H9 (cell line): ENCODE data around the gene MCRIP2. TPM values are rescaled to one million over a fixed set of nuclear protein-coding genes. Genes with fewer than 3 reads are reported as not detected.

Experiments used
- DNase-seq: peaks from one replicate; pipeline ENCODE4 v3.0.0-alpha.2; 2017
- H2AFZ ChIP-seq: one replicate; pipeline ENCODE4 v1.6.1; 2013; ENCODE audit warnings: mild to moderate bottlenecking, low read length, control low read depth, moderate library complexity
- H2AK5ac ChIP-seq: 2 replicates; pipeline ENCODE4 v1.6.1; 2013; ENCODE audit warnings: low read length, control low read depth, mixed read lengths; ENCODE audit not compliant: insufficient read length
- H2BK120ac ChIP-seq: one replicate; pipeline ENCODE4 v1.6.1; 2013; ENCODE audit warnings: low read depth, mild to moderate bottlenecking, low read length, control low read depth, inconsistent platforms; ENCODE audit not compliant: poor library complexity, severe bottlenecking
- H2BK12ac ChIP-seq: 2 replicates; pipeline ENCODE4 v1.6.1; 2013; ENCODE audit warnings: low read length, control low read depth, mixed read lengths, low read depth; ENCODE audit not compliant: insufficient read length
- H2BK15ac ChIP-seq: 2 replicates; pipeline ENCODE4 v1.6.1; 2013; ENCODE audit warnings: low read depth, low read length, control low read depth
- H2BK20ac ChIP-seq: one replicate; pipeline ENCODE4 v1.6.1; 2013; ENCODE audit warnings: low read depth, mild to moderate bottlenecking, low read length, control low read depth, inconsistent platforms; ENCODE audit not compliant: poor library complexity, severe bottlenecking
- H2BK5ac ChIP-seq: 2 replicates; pipeline ENCODE4 v1.6.1; 2013; ENCODE audit warnings: low read length, control low read depth, mixed read lengths; ENCODE audit not compliant: insufficient read length
- H3K14ac ChIP-seq: 2 replicates; pipeline ENCODE4 v1.6.1; 2013; ENCODE audit warnings: low read length, control low read depth; ENCODE audit not compliant: insufficient read depth
- H3K18ac ChIP-seq: 2 replicates; pipeline ENCODE4 v1.6.1; 2013; ENCODE audit warnings: low read depth, mild to moderate bottlenecking, mixed read lengths, low read length, control low read depth; ENCODE audit not compliant: insufficient read length
- H3K23ac ChIP-seq: 2 replicates; pipeline ENCODE4 v1.6.1; 2013; ENCODE audit warnings: low read length, control low read depth, mixed read lengths, low read depth; ENCODE audit not compliant: insufficient read length
- H3K23me2 ChIP-seq: 2 replicates; pipeline ENCODE4 v1.6.1; 2013; ENCODE audit warnings: low read depth, mild to moderate bottlenecking, mixed read lengths, low read length, control low read depth; ENCODE audit not compliant: insufficient read length, poor library complexity, severe bottlenecking
- H3K27ac ChIP-seq: 2 replicates; pipeline ENCODE4 v1.5.1; 2013; ENCODE audit warnings: low read length, control low read depth, mixed read lengths, low read depth; ENCODE audit not compliant: insufficient read length
- H3K27me3 ChIP-seq: 2 replicates; pipeline ENCODE4 v1.6.1; 2013; ENCODE audit warnings: low read length, control low read depth, inconsistent platforms; ENCODE audit not compliant: insufficient read depth
- H3K4ac ChIP-seq: 2 replicates; pipeline ENCODE4 v1.6.1; 2013; ENCODE audit warnings: low read depth, mild to moderate bottlenecking, control low read depth, inconsistent platforms, low read length, moderate library complexity
- H3K4me1 ChIP-seq: 2 replicates; pipeline ENCODE4 v1.6.1; 2013; ENCODE audit warnings: low read length, control low read depth, inconsistent platforms; ENCODE audit not compliant: insufficient read depth
- H3K4me2 ChIP-seq: 2 replicates; pipeline ENCODE4 v1.6.1; 2013; ENCODE audit warnings: low read length, control low read depth, mixed read lengths; ENCODE audit not compliant: insufficient read length, insufficient read depth
- H3K56ac ChIP-seq: 2 replicates; pipeline ENCODE4 v1.6.1; 2013; ENCODE audit warnings: low read depth, mild to moderate bottlenecking, mixed read lengths, low read length, control low read depth; ENCODE audit not compliant: insufficient read length
- H3K79me1 ChIP-seq: 2 replicates; pipeline ENCODE4 v1.6.1; 2013; ENCODE audit warnings: low read depth, mild to moderate bottlenecking, moderate library complexity, low read length, control low read depth, inconsistent platforms; ENCODE audit not compliant: insufficient read depth, poor library complexity, severe bottlenecking
- H3K79me2 ChIP-seq: 2 replicates; pipeline ENCODE4 v1.6.1; 2013; ENCODE audit warnings: low read length, control low read depth, inconsistent platforms; ENCODE audit not compliant: insufficient read depth
- H3K9ac ChIP-seq: 2 replicates; pipeline ENCODE4 v1.6.1; 2013; ENCODE audit warnings: low read length, control low read depth, mixed read lengths; ENCODE audit not compliant: insufficient read length; ENCODE audit errors: extremely low read depth
- H3K9me3 ChIP-seq: one replicate; pipeline ENCODE4 v1.6.1; 2013; ENCODE audit warnings: low read depth, low read length, inconsistent platforms; ENCODE audit not compliant: control insufficient read depth
- H3T11ph ChIP-seq: one replicate; pipeline ENCODE4 v1.6.1; 2013; ENCODE audit warnings: mild to moderate bottlenecking, low read length, control low read depth, inconsistent platforms
- H4K20me1 ChIP-seq: one replicate; pipeline ENCODE4 v1.6.1; 2013; ENCODE audit not compliant: control insufficient read depth, insufficient read length, insufficient read depth
- H4K5ac ChIP-seq: 2 replicates; pipeline ENCODE4 v1.6.1; 2013; ENCODE audit warnings: low read depth, mild to moderate bottlenecking, mixed read lengths, low read length, control low read depth; ENCODE audit not compliant: insufficient read length
- H4K8ac ChIP-seq: replicated peaks from 2 replicates; pipeline ENCODE4 v1.6.1; 2013; ENCODE audit warnings: low read length, control low read depth, mixed read lengths, low read depth; ENCODE audit not compliant: insufficient read length
- H4K91ac ChIP-seq: 2 replicates; pipeline ENCODE4 v1.6.1; 2013; ENCODE audit warnings: low read depth, mild to moderate bottlenecking, moderate library complexity, mixed read lengths, low read length, control low read depth; ENCODE audit not compliant: insufficient read length
- H3K27ac Mint-ChIP-seq, 3 experiments: 2 replicates in 2 of 3; 3 replicates in 1 of 3; pipeline ENCODE4 v1.8.0; 2020 to 2021; ENCODE audit warnings: mixed read lengths in 3 of 3, mild to moderate bottlenecking in 1 of 3, moderate library complexity in 1 of 3
- H3K27me3 Mint-ChIP-seq: 2 replicates; pipeline ENCODE4 v1.8.0; 2021; ENCODE audit warnings: low read depth, mild to moderate bottlenecking, moderate library complexity, mixed read lengths
- H3K36me3 Mint-ChIP-seq, 3 experiments: 2 replicates in 2 of 3; 3 replicates in 1 of 3; pipeline ENCODE4 v1.8.0; 2020 to 2021; ENCODE audit warnings: low read depth in 3 of 3, mixed read lengths in 3 of 3; ENCODE audit not compliant: insufficient read depth in 1 of 3
- H3K4me1 Mint-ChIP-seq, 2 experiments: 2 replicates each; pipeline ENCODE4 v1.8.0; 2020; ENCODE audit warnings: mixed read lengths in 2 of 2
- H3K4me3 Mint-ChIP-seq, 2 experiments: 2 replicates in 1 of 2; 3 replicates in 1 of 2; pipeline ENCODE4 v1.8.0; 2020 to 2021; ENCODE audit warnings: mild to moderate bottlenecking in 2 of 2, mixed read lengths in 2 of 2, moderate library complexity in 1 of 2
- H3K9me3 Mint-ChIP-seq, 2 experiments: 2 replicates in 1 of 2; 3 replicates in 1 of 2; pipeline ENCODE4 v1.8.0; 2020; ENCODE audit warnings: mild to moderate bottlenecking in 2 of 2, mixed read lengths in 2 of 2, moderate library complexity in 1 of 2
- CTCF ChIP-seq: fragments of 200-600 bp; sonication (generic); conservative IDR thresholded peaks from 3 replicates; pipeline ENCODE4 v1.8.0; 2021; ENCODE audit warnings: antibody characterized with exemption, mild to moderate bottlenecking
- WGBS: extraction: QIAGEN DNeasy Blood & Tissue Kit; methylation state at CpG from one replicate; pipeline ENCODE4 v1.1.7; 2013; ENCODE audit warnings: missing lambda C conversion rate, low lambda C conversion rate, mixed read lengths; ENCODE audit not compliant: insufficient read length; ENCODE audit errors: extremely low coverage; 5-methylcytosine and 5-hydroxymethylcytosine counted together
- total RNA-seq: library from RNA; stranded (reverse); gene quantifications from 2 replicates; pipeline ENCODE4 v1.2.1, GENCODE V29; 2021

Gene MCRIP2
- total RNA-seq, 1 experiment from 2014 or later, result 52.5 TPM

GRCh38 chr16:659618-660017, 18.0 kb downstream of the MCRIP2 start:
- Histone ChIP-seq H4K5ac (no peak overlapping the region), H4K8ac (no peak overlapping the region), H3K79me1 (no peaks in the 10 kb centered on the region), H3K9me3 (no peaks in the 10 kb centered on the region), H2AFZ (no peak overlapping the region), H2AK5ac (no peak overlapping the region), H3K56ac (no peak overlapping the region), H3K27me3 (no peaks in the 10 kb centered on the region), H3T11ph (no peak overlapping the region), H3K4me1 (no peaks in the 10 kb centered on the region; the same call in 1 of the 2 replicates), H4K91ac (no peak overlapping the region), H3K4me2 (no peak overlapping the region), H3K4ac (no peak overlapping the region), H3K23ac (no peak overlapping the region), H3K18ac (no peak overlapping the region), H2BK15ac (no peak overlapping the region), H3K9ac (no peak overlapping the region), H3K23me2 (no peaks in the 10 kb centered on the region), H4K20me1 (no peaks in the 10 kb centered on the region), H2BK120ac (no peak overlapping the region), H3K27ac (no peak overlapping the region), H2BK12ac (no peak overlapping the region), H2BK20ac (no peak overlapping the region), H3K14ac (no peak overlapping the region), H2BK5ac (no peak overlapping the region), H3K79me2 (no peaks in the 10 kb centered on the region)
- no peak overlapping the region for H3K27ac Mint-ChIP-seq
- no CpG with 5 or more reads among the region's 20 CpGs for WGBS
- TF ChIP-seq CTCF, result no peak
- peaks cover 0 to 5% of the 10 kb centered on the region in 2 experiments; a peak in 2 of 4 replicates for H3K4me1 Mint-ChIP-seq
- H3K27me3 Mint-ChIP-seq, result no peaks in the 10 kb centered on the region
- no peak overlapping the region for H3K4me3 Mint-ChIP-seq
- H3K36me3 Mint-ChIP-seq, result peaks cover 2 to 13% (median 8%) of the 10 kb centered on the region in 3 experiments; a peak in 5 of 7 replicates
- no peak for DNase-seq
- no peaks in the 10 kb centered on the region for H3K9me3 Mint-ChIP-seq
